ENCODE measurements around the gene OTOGL. TPM values are rescaled to one million over a fixed set of nuclear protein-coding genes. Genes with fewer than 3 reads are reported as not detected.

OTOGL gene
- polyA plus RNA-seq, 2 of the 4 experiments (the other 2 are of a cell fraction), result 0.04 TPM; not detected in 1

DNA sequence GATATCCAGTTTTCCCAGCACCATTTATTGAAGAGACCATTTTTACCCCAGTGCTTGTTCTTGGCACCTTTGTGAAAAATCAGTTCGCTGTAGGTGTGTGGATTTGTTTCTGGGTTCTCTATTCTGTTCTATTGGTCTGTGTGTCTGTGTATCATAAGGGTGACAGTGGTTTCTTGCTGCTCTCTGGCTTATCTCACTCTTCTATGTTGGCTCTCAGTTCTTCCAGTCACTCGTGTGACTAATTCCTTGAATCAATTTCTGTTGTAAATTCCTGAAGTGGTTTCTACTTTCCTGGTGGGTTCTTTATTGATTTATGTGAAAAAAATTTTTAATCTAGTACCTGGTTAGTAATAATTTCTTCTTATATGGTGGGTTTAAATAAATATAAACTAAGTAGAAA, 58.3 kb downstream of the OTOGL start:
- Histone ChIP-seq H3K4me3 (no peak overlapping the region), H3K4me1 (no peaks in the 10 kb centered on the region), H3K27ac (no peak overlapping the region), H3K4me2 (no peak overlapping the region), H3K9me3 (no peaks in the 10 kb centered on the region)
- DNase-seq (ENCODE audit: low read depth in 1 of 2, low spot score in 1 of 2), result no peak
- ChIA-PET POLR2A (no interaction called here), CTCF (interaction anchor here (0.6 kb wide), 1 partner anchor 367 kb away, joined by 4 read pairs; no protein-coding TSS in a partner anchor)
- TF ChIP-seq MAZ (IDR thresholded peaks at IDR 0.05; ENCODE audit: borderline replicate concordance, low read depth, low read length), result no peak
- TF ChIP-seq, protein P1, sequence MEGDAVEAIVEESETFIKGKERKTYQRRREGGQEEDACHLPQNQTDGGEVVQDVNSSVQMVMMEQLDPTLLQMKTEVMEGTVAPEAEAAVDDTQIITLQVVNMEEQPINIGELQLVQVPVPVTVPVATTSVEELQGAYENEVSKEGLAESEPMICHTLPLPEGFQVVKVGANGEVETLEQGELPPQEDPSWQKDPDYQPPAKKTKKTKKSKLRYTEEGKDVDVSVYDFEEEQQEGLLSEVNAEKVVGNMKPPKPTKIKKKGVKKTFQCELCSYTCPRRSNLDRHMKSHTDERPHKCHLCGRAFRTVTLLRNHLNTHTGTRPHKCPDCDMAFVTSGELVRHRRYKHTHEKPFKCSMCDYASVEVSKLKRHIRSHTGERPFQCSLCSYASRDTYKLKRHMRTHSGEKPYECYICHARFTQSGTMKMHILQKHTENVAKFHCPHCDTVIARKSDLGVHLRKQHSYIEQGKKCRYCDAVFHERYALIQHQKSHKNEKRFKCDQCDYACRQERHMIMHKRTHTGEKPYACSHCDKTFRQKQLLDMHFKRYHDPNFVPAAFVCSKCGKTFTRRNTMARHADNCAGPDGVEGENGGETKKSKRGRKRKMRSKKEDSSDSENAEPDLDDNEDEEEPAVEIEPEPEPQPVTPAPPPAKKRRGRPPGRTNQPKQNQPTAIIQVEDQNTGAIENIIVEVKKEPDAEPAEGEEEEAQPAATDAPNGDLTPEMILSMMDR (IDR thresholded peaks at IDR 0.05), result no peak
- TF ChIP-seq, protein P2, sequence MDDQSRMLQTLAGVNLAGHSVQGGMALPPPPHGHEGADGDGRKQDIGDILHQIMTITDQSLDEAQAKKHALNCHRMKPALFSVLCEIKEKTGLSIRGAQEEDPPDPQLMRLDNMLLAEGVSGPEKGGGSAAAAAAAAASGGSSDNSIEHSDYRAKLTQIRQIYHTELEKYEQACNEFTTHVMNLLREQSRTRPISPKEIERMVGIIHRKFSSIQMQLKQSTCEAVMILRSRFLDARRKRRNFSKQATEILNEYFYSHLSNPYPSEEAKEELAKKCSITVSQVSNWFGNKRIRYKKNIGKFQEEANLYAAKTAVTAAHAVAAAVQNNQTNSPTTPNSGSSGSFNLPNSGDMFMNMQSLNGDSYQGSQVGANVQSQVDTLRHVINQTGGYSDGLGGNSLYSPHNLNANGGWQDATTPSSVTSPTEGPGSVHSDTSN (IDR thresholded peaks at IDR 0.05), result no peak
- no peak for ATAC-seq
- 5% methylated on average over 2 of the region's 2 CpGs for WGBS (ENCODE audit: missing lambda C conversion rate)
- no peak for FAIRE-seq

DNA sequence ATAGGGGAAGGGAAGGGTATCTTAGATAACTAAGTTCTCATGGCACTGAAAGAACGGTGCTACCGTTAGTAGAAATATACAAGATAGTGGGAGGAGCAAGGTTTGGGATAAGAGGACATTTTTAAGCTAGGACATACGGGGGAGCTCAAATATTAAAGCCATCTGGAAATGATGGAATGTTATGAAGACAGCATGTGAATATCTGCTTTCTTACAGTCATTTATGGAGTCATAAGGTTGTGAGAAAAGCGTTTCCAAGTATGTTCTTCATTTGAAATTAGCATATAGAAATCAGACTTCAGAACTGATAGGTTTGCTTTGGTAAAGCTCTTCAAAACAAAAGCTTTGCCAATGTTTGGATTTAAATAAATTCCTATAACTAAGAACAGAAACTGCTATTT, 62.3 kb downstream of the OTOGL start:
- ChIA-PET CTCF (no interaction called here), POLR2A (no interaction called here)
- Histone ChIP-seq H3K4me2 (no peak overlapping the region), H3K27ac (no peak overlapping the region), H3K4me3 (no peak overlapping the region), H3K9me3 (no peaks in the 10 kb centered on the region), H3K4me1 (no peaks in the 10 kb centered on the region)
- TF ChIP-seq SREBF2 (IDR thresholded peaks at IDR 0.05), result no peak
- no peak for TF ChIP-seq FOSL2 (IDR thresholded peaks at IDR 0.05)
- no peak for TF ChIP-seq FOSL2 (CRISPR knock-in tag; IDR thresholded peaks at IDR 0.05)
- no peak for DNase-seq (ENCODE audit: low read depth in 1 of 2, low spot score in 1 of 2)
- FAIRE-seq, result no peak
- no peak for ATAC-seq
- WGBS (ENCODE audit: missing lambda C conversion rate), result 12% methylated on average over 4 of the region's 4 CpGs

DNA sequence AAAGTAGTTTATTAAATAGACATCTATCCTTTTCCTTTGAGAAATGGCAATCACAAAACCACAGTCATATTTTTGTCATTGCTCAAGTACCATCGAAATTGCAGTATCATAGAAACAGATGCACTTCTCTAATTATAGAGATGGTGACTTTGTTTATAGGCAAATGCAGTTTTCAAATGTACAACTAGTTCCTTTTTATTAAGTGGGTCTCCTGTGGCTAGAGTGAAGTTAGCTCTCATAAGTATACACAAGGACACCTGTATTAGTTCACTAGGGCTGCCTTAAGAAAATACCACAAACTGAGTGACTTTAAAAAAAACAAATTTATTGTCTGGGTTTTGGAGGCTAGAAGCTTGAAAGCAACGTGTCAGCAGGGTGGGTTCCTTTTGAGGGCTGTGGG, 62.8 kb downstream of the OTOGL start:
- WGBS (ENCODE audit: missing lambda C conversion rate), result 19% methylated on average over 2 of the region's 2 CpGs
- no peaks in the 10 kb centered on the region for H3K9me3 ChIP-seq
- no peak for DNase-seq (ENCODE audit: low read depth in 1 of 2, low spot score in 1 of 2)
- ATAC-seq, result no peak
- no peak overlapping the region for H3K4me3 ChIP-seq
- no peak for FAIRE-seq
- TF ChIP-seq, protein P1 (IDR thresholded peaks at IDR 0.05), result no peak
- TF ChIP-seq HOXB5 (CRISPR knock-in tag; IDR thresholded peaks at IDR 0.05), result no peak
- TF ChIP-seq CHD4 (IDR thresholded peaks at IDR 0.05; ENCODE audit: borderline replicate concordance), result no peak
- TF ChIP-seq, protein P2 (IDR thresholded peaks at IDR 0.05), result no peak
- TF ChIP-seq FOSL2 (IDR thresholded peaks at IDR 0.05), result no peak
- no peak for TF ChIP-seq FOSL2 (CRISPR knock-in tag; IDR thresholded peaks at IDR 0.05)
- POLR2A ChIA-PET, result no interaction called here
- CTCF ChIA-PET, result interaction anchor here (0.9 kb wide), 1 partner anchor 13 kb away, joined by 4 read pairs; no protein-coding TSS in a partner anchor
- no peaks in the 10 kb centered on the region for H3K4me1 ChIP-seq
- no peak overlapping the region for H3K4me2 ChIP-seq
- no peak overlapping the region for H3K27ac ChIP-seq

DNA sequence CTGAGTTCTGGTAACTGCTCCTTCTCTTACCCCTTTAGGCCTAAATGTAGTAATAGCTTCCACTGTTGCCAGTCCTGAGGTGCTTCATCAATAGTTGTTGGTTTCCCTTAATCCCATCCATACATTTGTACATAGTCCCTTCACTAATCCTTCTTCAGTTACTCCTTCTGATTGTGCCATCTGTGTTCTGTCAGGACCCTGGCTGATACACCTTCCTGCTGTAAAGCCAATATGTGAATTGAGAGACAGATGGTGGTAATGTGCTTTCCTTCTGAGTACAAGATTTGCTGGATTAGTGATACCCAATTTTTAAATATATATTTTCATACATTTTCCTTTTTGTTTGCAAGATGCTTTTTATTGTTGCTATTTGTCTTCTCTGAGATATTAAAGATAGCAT, 66.4 kb downstream of the OTOGL start:
- Histone ChIP-seq H3K4me1 (no peaks in the 10 kb centered on the region), H3K4me3 (no peak overlapping the region)
- CTCF ChIA-PET, result no interaction called here
- TF ChIP-seq HOXB13 (CRISPR knock-in tag; IDR thresholded peaks at IDR 0.05; ENCODE audit: low read depth) (no peak), POLR2AphosphoS2 (conservative IDR thresholded peaks at IDR 0.05; ENCODE audit: low read length) (no peak), HDAC2 (IDR thresholded peaks at IDR 0.05) (no peak), MYC (IDR thresholded peaks at IDR 0.05; ENCODE audit: borderline replicate concordance, low read length) (no peak), HOXA7 (CRISPR knock-in tag; IDR thresholded peaks at IDR 0.05) (no peak), CHD2 (IDR thresholded peaks at IDR 0.05; ENCODE audit: low read length, partially characterized antibody) (no peak), CBX8 (IDR thresholded peaks at IDR 0.05) (no peak), CHD4 (IDR thresholded peaks at IDR 0.05; ENCODE audit: borderline replicate concordance) (no peak), JUNB (IDR thresholded peaks at IDR 0.05) (no peak), EHF (CRISPR knock-in tag; IDR thresholded peaks at IDR 0.05) (no peak)
- TF ChIP-seq, protein P3, sequence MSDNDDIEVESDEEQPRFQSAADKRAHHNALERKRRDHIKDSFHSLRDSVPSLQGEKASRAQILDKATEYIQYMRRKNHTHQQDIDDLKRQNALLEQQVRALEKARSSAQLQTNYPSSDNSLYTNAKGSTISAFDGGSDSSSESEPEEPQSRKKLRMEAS (IDR thresholded peaks at IDR 0.05), result no peak
- TF ChIP-seq, protein P4, sequence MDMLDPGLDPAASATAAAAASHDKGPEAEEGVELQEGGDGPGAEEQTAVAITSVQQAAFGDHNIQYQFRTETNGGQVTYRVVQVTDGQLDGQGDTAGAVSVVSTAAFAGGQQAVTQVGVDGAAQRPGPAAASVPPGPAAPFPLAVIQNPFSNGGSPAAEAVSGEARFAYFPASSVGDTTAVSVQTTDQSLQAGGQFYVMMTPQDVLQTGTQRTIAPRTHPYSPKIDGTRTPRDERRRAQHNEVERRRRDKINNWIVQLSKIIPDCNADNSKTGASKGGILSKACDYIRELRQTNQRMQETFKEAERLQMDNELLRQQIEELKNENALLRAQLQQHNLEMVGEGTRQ (IDR thresholded peaks at IDR 0.05), result no peak
- TF ChIP-seq, protein P5, sequence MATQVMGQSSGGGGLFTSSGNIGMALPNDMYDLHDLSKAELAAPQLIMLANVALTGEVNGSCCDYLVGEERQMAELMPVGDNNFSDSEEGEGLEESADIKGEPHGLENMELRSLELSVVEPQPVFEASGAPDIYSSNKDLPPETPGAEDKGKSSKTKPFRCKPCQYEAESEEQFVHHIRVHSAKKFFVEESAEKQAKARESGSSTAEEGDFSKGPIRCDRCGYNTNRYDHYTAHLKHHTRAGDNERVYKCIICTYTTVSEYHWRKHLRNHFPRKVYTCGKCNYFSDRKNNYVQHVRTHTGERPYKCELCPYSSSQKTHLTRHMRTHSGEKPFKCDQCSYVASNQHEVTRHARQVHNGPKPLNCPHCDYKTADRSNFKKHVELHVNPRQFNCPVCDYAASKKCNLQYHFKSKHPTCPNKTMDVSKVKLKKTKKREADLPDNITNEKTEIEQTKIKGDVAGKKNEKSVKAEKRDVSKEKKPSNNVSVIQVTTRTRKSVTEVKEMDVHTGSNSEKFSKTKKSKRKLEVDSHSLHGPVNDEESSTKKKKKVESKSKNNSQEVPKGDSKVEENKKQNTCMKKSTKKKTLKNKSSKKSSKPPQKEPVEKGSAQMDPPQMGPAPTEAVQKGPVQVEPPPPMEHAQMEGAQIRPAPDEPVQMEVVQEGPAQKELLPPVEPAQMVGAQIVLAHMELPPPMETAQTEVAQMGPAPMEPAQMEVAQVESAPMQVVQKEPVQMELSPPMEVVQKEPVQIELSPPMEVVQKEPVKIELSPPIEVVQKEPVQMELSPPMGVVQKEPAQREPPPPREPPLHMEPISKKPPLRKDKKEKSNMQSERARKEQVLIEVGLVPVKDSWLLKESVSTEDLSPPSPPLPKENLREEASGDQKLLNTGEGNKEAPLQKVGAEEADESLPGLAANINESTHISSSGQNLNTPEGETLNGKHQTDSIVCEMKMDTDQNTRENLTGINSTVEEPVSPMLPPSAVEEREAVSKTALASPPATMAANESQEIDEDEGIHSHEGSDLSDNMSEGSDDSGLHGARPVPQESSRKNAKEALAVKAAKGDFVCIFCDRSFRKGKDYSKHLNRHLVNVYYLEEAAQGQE (IDR thresholded peaks at IDR 0.05), result no peak

More for the DNA sequence above, 66.4 kb downstream of the OTOGL start:
- DNase-seq (ENCODE audit: low read depth in 1 of 2, low spot score in 1 of 2) (no peak), FAIRE-seq (no peak), ATAC-seq (no peak)
- Histone ChIP-seq H3K27ac (no peak overlapping the region), H3K9me3 (no peaks in the 10 kb centered on the region), H3K4me2 (no peak overlapping the region)
- POLR2A ChIA-PET, result no interaction called here
